H1 (cell line): ENCODE data around the gene PAQR5. TPM values are rescaled to one million over a fixed set of nuclear protein-coding genes. Genes with fewer than 3 reads are reported as not detected.
A peak's percentile ranks its signal among the peaks of the same experiment; 100 is the strongest.

ENCODE experiments used
- CTCF ChIA-PET: fragments of 300-600 bp; sonication (Branson Sonifier 250); formaldehyde crosslinking; loops from one replicate; lab custom pipeline; 2021; ENCODE audit not compliant: partially characterized antibody; lab: Charles Lee
- POLR2A ChIA-PET: fragments of 300-600 bp; sonication (Branson Sonifier 250); formaldehyde crosslinking; loops from one replicate; lab custom pipeline; 2021; ENCODE audit warnings: inconsistent platforms; ENCODE audit not compliant: partially characterized antibody; lab: Charles Lee
- DNase-seq, 2 experiments: peaks; one replicate each; pipeline versions ENCODE4 v3.0.0 to v3.0.0-alpha.2; 2010 to 2022; ENCODE audit warnings: low spot score in 2 of 2, low read depth in 1 of 2, mixed read lengths in 1 of 2
- FAIRE-seq: peaks from 2 replicates; lab custom pipeline; 2011; peaks lifted over from hg19 to GRCh38; lab: Jason Lieb, UNC
- H2AFZ ChIP-seq: 2 replicates; pipeline ENCODE4 v1.8.1; 2012; ENCODE audit warnings: low read length, inconsistent platforms
- H2AK5ac ChIP-seq: 2 replicates; pipeline ENCODE4 v1.6.1; 2013; ENCODE audit warnings: low read depth, low read length
- H2BK120ac ChIP-seq: replicated peaks from 2 replicates; pipeline ENCODE3; 2013; ENCODE audit warnings: low read depth, low read length, inconsistent platforms
- H2BK12ac ChIP-seq: 2 replicates; pipeline ENCODE4 v1.6.1; 2013; ENCODE audit warnings: low read depth, low read length
- H2BK15ac ChIP-seq: 2 replicates; pipeline ENCODE4 v1.6.1; 2013; ENCODE audit warnings: low read length
- H2BK20ac ChIP-seq: 2 replicates; pipeline ENCODE4 v1.6.1; 2013; ENCODE audit warnings: low read length
- H2BK5ac ChIP-seq: 2 replicates; pipeline ENCODE4 v1.6.1; 2013; ENCODE audit warnings: low read depth, low read length
- H3K14ac ChIP-seq: 2 replicates; pipeline ENCODE4 v1.6.1; 2013; ENCODE audit warnings: inconsistent platforms; ENCODE audit not compliant: insufficient read length
- H3K18ac ChIP-seq: 2 replicates; pipeline ENCODE4 v1.6.1; 2013; ENCODE audit warnings: low read length; ENCODE audit errors: extremely low read depth
- H3K23ac ChIP-seq: 2 replicates; pipeline ENCODE4 v1.6.1; 2013; ENCODE audit warnings: inconsistent platforms; ENCODE audit not compliant: insufficient read length
- H3K23me2 ChIP-seq: 2 replicates; pipeline ENCODE4 v1.6.1; 2013; ENCODE audit warnings: low read depth, low read length
- H3K27ac ChIP-seq: 2 replicates; pipeline ENCODE4 v1.6.1; 2011; ENCODE audit warnings: low read depth, low read length, inconsistent platforms
- H3K27me3 ChIP-seq, 4 experiments: replicated peaks in 1 of 4; 1 replicate in 1 of 4; 2 replicates in 3 of 4; pipeline versions ENCODE4 v1.6.1 to v1.8.1; 2011 to 2013; ENCODE audit warnings: low read length in 3 of 4, mild to moderate bottlenecking in 3 of 4, inconsistent platforms in 2 of 4, mixed read lengths in 2 of 4, moderate library complexity in 1 of 4; ENCODE audit not compliant: control insufficient read depth in 3 of 4, insufficient read depth in 3 of 4; ENCODE audit errors: extremely low read depth in 1 of 4
- H3K36me3 ChIP-seq, 4 experiments: 2 replicates each; pipeline versions ENCODE4 v1.6.1 to v1.8.1; 2011 to 2013; ENCODE audit warnings: mild to moderate bottlenecking in 4 of 4, low read length in 3 of 4, moderate library complexity in 2 of 4, control low read depth in 1 of 4, inconsistent platforms in 1 of 4; ENCODE audit not compliant: insufficient read depth in 4 of 4, control insufficient read depth in 2 of 4
- H3K4ac ChIP-seq: replicated peaks from 2 replicates; pipeline ENCODE3; 2013; ENCODE audit warnings: low read length, low read depth, mixed read lengths, inconsistent platforms; ENCODE audit not compliant: insufficient read length
- H3K4me1 ChIP-seq, 4 experiments: replicated peaks in 1 of 4; 1 replicate in 1 of 4; 2 replicates in 3 of 4; pipeline versions ENCODE4 v1.6.1 to v1.8.1; 2011 to 2013; ENCODE audit warnings: low read length in 3 of 4, inconsistent platforms in 2 of 4, mixed read lengths in 1 of 4; ENCODE audit not compliant: insufficient read depth in 4 of 4, control insufficient read depth in 3 of 4
- H3K4me2 ChIP-seq, 2 experiments: 2 replicates each; pipeline versions ENCODE4 v1.6.1 to v1.8.1; 2011 to 2013; ENCODE audit warnings: low read depth in 2 of 2, low read length in 2 of 2, control low read depth in 1 of 2, inconsistent platforms in 1 of 2, mild to moderate bottlenecking in 1 of 2; ENCODE audit not compliant: insufficient read depth in 1 of 2
- H3K4me3 ChIP-seq, 4 experiments: fragments of 200-600, 300-600 bp in 1 of 4; sonication (generic), shearing (Covaris generic), sonication (Bioruptor Twin) in 1 of 4; 2 replicates each; pipeline versions ENCODE4 v1.5.1 to v1.8.1; 2011 to 2016; ENCODE audit warnings: low read length in 4 of 4, low read depth in 3 of 4, control low read depth in 2 of 4, inconsistent platforms in 2 of 4, mild to moderate bottlenecking in 2 of 4, mixed read lengths in 1 of 4, moderate library complexity in 1 of 4; ENCODE audit not compliant: insufficient read depth in 2 of 4; ENCODE audit errors: extremely low read depth in 1 of 4
- H3K56ac ChIP-seq: replicated peaks from 2 replicates; pipeline ENCODE3; 2013; ENCODE audit warnings: low read depth, mild to moderate bottlenecking, mixed read lengths, low read length, inconsistent platforms; ENCODE audit not compliant: insufficient read length
- H3K79me1 ChIP-seq: 2 replicates; pipeline ENCODE4 v1.6.1; 2013; ENCODE audit warnings: low read depth, low read length, control low read depth
- H3K79me2 ChIP-seq, 2 experiments: 2 replicates each; pipeline versions ENCODE4 v1.6.1 to v1.8.1; 2012 to 2013; ENCODE audit warnings: low read length in 2 of 2, mild to moderate bottlenecking in 2 of 2, inconsistent platforms in 1 of 2; ENCODE audit not compliant: insufficient read depth in 2 of 2, control insufficient read depth in 1 of 2
- H3K9ac ChIP-seq, 4 experiments: replicated peaks in 1 of 4; 1 replicate in 1 of 4; 2 replicates in 3 of 4; pipeline versions ENCODE4 v1.6.1 to v1.8.1; 2011 to 2013; ENCODE audit warnings: low read depth in 3 of 4, low read length in 3 of 4, control low read depth in 2 of 4, mild to moderate bottlenecking in 2 of 4, moderate library complexity in 2 of 4, inconsistent platforms in 1 of 4; ENCODE audit errors: extremely low read depth in 1 of 4
- H3K9me3 ChIP-seq, 2 experiments: 2 replicates each; pipeline versions ENCODE4 v1.6.1 to v1.8.1; 2012 to 2013; ENCODE audit warnings: mild to moderate bottlenecking in 2 of 2, moderate library complexity in 2 of 2, control low read depth in 1 of 2, inconsistent platforms in 1 of 2, low read depth in 1 of 2, low read length in 1 of 2, mixed read lengths in 1 of 2; ENCODE audit not compliant: insufficient read depth in 2 of 2
- H4K20me1 ChIP-seq, 2 experiments: replicated peaks in 1 of 2; 2 replicates each; pipeline versions ENCODE3 to v1.8.1; 2011 to 2013; ENCODE audit warnings: inconsistent platforms in 2 of 2, low read length in 2 of 2, mild to moderate bottlenecking in 1 of 2; ENCODE audit not compliant: insufficient read depth in 2 of 2, control insufficient read depth in 1 of 2
- H4K5ac ChIP-seq: 2 replicates; pipeline ENCODE4 v1.6.1; 2013; ENCODE audit warnings: low read length, low read depth, mixed read lengths, inconsistent platforms; ENCODE audit not compliant: insufficient read length
- H4K8ac ChIP-seq: 2 replicates; pipeline ENCODE4 v1.8.0; 2013; ENCODE audit warnings: mild to moderate bottlenecking, moderate library complexity, low read length, inconsistent platforms; ENCODE audit not compliant: insufficient read depth; ENCODE audit errors: extremely low read depth
- H4K91ac ChIP-seq: replicated peaks from 2 replicates; pipeline ENCODE3; 2013; ENCODE audit warnings: low read length, mixed read lengths, inconsistent platforms; ENCODE audit not compliant: insufficient read length
- EZH2 ChIP-seq: fragments of 200-600 bp; sonication (generic); IDR thresholded peaks from 2 replicates; pipeline ENCODE4 v1.7.1; 2012; ENCODE audit warnings: low read depth, mild to moderate bottlenecking, moderate library complexity, low read length, inconsistent platforms; ENCODE audit not compliant: severe bottlenecking
- NANOG ChIP-seq: IDR thresholded peaks from 2 replicates; pipeline ENCODE4 v1.6.1; 2011; ENCODE audit warnings: low read length, low read depth, mild to moderate bottlenecking, inconsistent platforms; ENCODE audit not compliant: insufficient read depth, poor library complexity, severe bottlenecking
- WGBS, 2 experiments: shearing (Covaris generic) in 1 of 2; methylation state at CpG; one replicate each; pipeline versions ENCODE4 v1.1.6 to v1.1.7; 2013 to 2015; ENCODE audit warnings: low lambda C conversion rate in 2 of 2, mixed read lengths in 2 of 2, inconsistent platforms in 1 of 2, low coverage in 1 of 2, missing lambda C conversion rate in 1 of 2; ENCODE audit not compliant: insufficient replicate concordance in 2 of 2, insufficient coverage in 1 of 2, insufficient read length in 1 of 2; ENCODE audit errors: extremely low coverage in 1 of 2, missing lambda C conversion rate in 1 of 2; 5-methylcytosine and 5-hydroxymethylcytosine counted together
- polyA plus RNA-seq, 7 experiments: library from polyadenylated mRNA; depleted of rRNA in 3 of 7; stranded (reverse) in 5 of 7; unstranded in 2 of 7; fragments of >200 nt in 5 of 7; fragments of 200-250 nt in 2 of 7; gene quantifications; 1 replicate in 5 of 7; 2 replicates in 1 of 7; 4 replicates in 1 of 7; pipeline versions ENCODE4 v1.2.1 to v1.2.3, GENCODE V29; 2011 to 2013; ENCODE audit warnings: missing spikeins in 2 of 7, mixed read lengths in 2 of 7
- total RNA-seq: library from RNA; stranded (reverse); fragmentation: NEBNext Ultra II Directional; extraction: Animal tissue kit (Norgen Biotek cat#: 25700); gene quantifications from 2 replicates; pipeline ENCODE4 v1.2.1, GENCODE V29; 2021

Gene PAQR5
- total and polyA plus RNA-seq, 2 of the 8 experiments (the other 6 are each of a cell fraction or from before 2014, with no cell fraction given) = 8.7 to 18.1 TPM

DNA sequence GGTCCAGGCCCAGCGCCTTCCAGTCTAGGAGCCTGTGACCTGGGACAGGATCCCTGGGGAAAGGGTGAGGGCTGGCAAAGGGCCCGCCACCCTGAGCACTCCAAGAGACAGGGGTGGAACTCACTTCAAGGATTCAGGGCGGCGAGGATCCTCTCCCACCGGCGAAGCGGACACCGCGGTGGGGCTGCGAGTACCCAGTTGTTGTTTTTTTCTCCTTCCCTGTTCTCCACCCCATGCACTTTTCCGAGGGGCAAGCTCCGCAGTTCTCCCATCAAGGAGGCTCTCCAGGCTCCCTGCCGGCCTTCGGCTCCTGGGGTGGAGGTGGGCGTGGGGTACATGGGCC is 387 bp upstream of the PAQR5 start:
- ChIA-PET POLR2A (interaction anchor here (0.8 to 2.4 kb wide), 3 partner anchors 9 to 16 kb away, joined by 3 to 10 read pairs (median 3); no protein-coding TSS in a partner anchor), CTCF (interaction anchor here (1.2 kb wide), 1 partner anchor 83 kb away, joined by 3 read pairs; no protein-coding TSS in a partner anchor)
- no peaks in the 10 kb centered on the region for H3K36me3 ChIP-seq
- no peak overlapping the region for H3K56ac ChIP-seq
- H2BK5ac ChIP-seq = no peak overlapping the region
- peaks cover 13% of the 10 kb centered on the region; the same call in 1 of the 2 replicates for H3K23me2 ChIP-seq
- H4K5ac ChIP-seq = no peak overlapping the region
- H3K4ac ChIP-seq = peak overlapping the region; percentile 39
- H2AFZ ChIP-seq = peak overlapping the region; percentile 99
- peak; percentile 18 for TF ChIP-seq EZH2
- TF ChIP-seq NANOG = no peak
- H3K9ac ChIP-seq = no peak overlapping the region
- peaks cover 2 to 14% (median 10%) of the 10 kb centered on the region in 4 experiments for H3K4me1 ChIP-seq
- no peak overlapping the region for H3K23ac ChIP-seq
- no peak overlapping the region for H3K14ac ChIP-seq
- DNase-seq (no peak), FAIRE-seq (no peak)
- H4K8ac ChIP-seq = no peak overlapping the region; the same call in 1 of the 2 replicates
- peak overlapping the region; percentile 55 to 84 (median 58) for H3K4me3 ChIP-seq
- no peak overlapping the region for H3K27ac ChIP-seq
- no peaks in the 10 kb centered on the region for H3K79me2 ChIP-seq
- no peaks in the 10 kb centered on the region for H3K9me3 ChIP-seq
- H4K20me1 ChIP-seq = no peaks in the 10 kb centered on the region
- no peaks in the 10 kb centered on the region for H3K79me1 ChIP-seq
- no peak overlapping the region; the same call in 1 of the 2 replicates for H2BK12ac ChIP-seq
- H2AK5ac ChIP-seq = no peak overlapping the region
- H3K18ac ChIP-seq = peak overlapping the region; percentile 71
- 37% methylated on average over 15 of the region's 15 CpGs; no CpG with 5 or more reads in 1 of the 2 experiments for WGBS, 2 experiments
- no peak overlapping the region for H2BK15ac ChIP-seq
- H2BK120ac ChIP-seq = no peak overlapping the region
- no peak overlapping the region for H2BK20ac ChIP-seq
- peak overlapping the region; percentile 89 for H3K4me2 ChIP-seq
- peaks cover 7 to 32% (median 20%) of the 10 kb centered on the region in 4 experiments for H3K27me3 ChIP-seq
- peak overlapping the region; percentile 35 for H4K91ac ChIP-seq
